HG02678 (cell line): ENCODE measurements around the gene CENPB.

Experiments
- ATAC-seq: cut with Tn5 transposase; IDR thresholded peaks from one replicate; pipeline ENCODE4 v1.9.1; 2021; ENCODE audit warnings: mild to moderate bottlenecking, moderate library complexity; ENCODE audit not compliant: unreplicated experiment

CENPB gene

GRCh38 chr20:3751305-3751674 is 35.2 kb downstream of the CENPB start:
- no peak for ATAC-seq

- ATAC-seq, result no peak
Measured at GRCh38 chr20:3749689-3750531, 36.6 kb downstream of the CENPB start.

- no peak for ATAC-seq
Measured at GRCh38 chr20:3749087-3749688, 37.4 kb downstream of the CENPB start.

- no peak for ATAC-seq
Measured at GRCh38 chr20:3748073-3748472, 38.5 kb downstream of the CENPB start.

GRCh38 chr20:3747471-3747870 is 39.1 kb downstream of the CENPB start:
- no peak for ATAC-seq

GRCh38 chr20:3745686-3746173 is 40.8 kb downstream of the CENPB start:
- no peak for ATAC-seq

GRCh38 chr20:3744806-3745685 is 41.5 kb downstream of the CENPB start:
- ATAC-seq, result no peak

GRCh38 chr20:3744037-3744436 is 42.5 kb downstream of the CENPB start:
- ATAC-seq, result no peak

GRCh38 chr20:3743251-3743650 is 43.3 kb downstream of the CENPB start:
- no peak for ATAC-seq

- no peak for ATAC-seq
Measured at GRCh38 chr20:3741836-3742458, 44.6 kb downstream of the CENPB start.

- no peak for ATAC-seq
Measured at GRCh38 chr20:3740615-3741301, 45.8 kb downstream of the CENPB start.

- no peak for ATAC-seq
Measured at GRCh38 chr20:3739926-3740451, 46.6 kb downstream of the CENPB start.

GRCh38 chr20:3739054-3739925 is 47.2 kb downstream of the CENPB start:
- ATAC-seq, result no peak

GRCh38 chr20:3738111-3739053 is 48.2 kb downstream of the CENPB start:
- no peak for ATAC-seq

- no peak for ATAC-seq
Measured at GRCh38 chr20:3735768-3736167, 50.8 kb downstream of the CENPB start.

GRCh38 chr20:3734111-3734843 is 52.3 kb downstream of the CENPB start:
- ATAC-seq, result no peak
